Measurements from ENCODE around the gene IDH1. TPM values are rescaled to one million over a fixed set of nuclear protein-coding genes. Genes with fewer than 3 reads are reported as not detected.
"Not testable (repeated sequence)": the region's sequence is repeated elsewhere in the genome, so short reads cannot be mapped to it uniquely, and the experiment has no call there.

Gene IDH1
- total RNA-seq (2014; rRNA removed; shearing (Covaris generic)), result 440 and 536 TPM in 2 replicates

DNA sequence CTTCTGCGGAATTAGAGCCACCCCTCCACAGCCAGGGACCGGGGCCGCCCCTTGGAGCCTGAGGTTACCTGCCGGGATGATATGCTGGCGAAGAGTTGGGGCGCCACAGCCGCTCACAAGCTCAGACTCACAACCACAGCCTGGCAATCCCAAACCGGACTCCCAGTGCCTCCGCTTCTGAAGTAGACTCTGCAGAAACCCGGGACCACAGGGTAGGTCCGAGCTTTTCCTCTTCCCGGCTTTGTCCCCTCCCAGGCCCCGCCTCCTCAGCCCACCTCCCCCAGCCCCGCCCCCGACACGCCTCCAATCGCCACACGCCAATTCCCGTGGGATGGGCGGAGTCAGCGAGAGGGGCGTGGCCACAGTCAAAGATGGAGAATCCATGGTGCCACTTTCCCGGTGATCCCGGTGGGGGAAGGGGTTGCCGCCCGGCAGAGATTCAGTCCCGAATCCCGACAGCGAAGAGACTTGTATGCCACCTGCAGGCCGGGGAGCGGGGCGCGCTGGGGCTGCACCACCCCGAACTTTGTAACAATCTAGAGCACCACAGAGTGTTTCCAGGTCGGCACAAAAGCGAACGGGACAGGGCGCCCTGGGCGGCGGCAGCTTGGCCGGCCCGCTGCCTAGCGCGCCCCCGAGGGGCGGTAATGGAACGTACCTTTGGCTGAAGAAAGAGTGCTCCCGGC, at the start of gene IDH1:
IDH1 (minus strand) TSS at position 201 of the 686 bp plus-strand sequence. CDS start 3,520 bp downstream, outside the sequence.
- in situ Hi-C loops (cut with HindIII; ENCODE audit: low sequenced_read_pairs), result no loop called here
- peak; percentile 96 for DNase-seq (ENCODE audit: low spot score)

DNA sequence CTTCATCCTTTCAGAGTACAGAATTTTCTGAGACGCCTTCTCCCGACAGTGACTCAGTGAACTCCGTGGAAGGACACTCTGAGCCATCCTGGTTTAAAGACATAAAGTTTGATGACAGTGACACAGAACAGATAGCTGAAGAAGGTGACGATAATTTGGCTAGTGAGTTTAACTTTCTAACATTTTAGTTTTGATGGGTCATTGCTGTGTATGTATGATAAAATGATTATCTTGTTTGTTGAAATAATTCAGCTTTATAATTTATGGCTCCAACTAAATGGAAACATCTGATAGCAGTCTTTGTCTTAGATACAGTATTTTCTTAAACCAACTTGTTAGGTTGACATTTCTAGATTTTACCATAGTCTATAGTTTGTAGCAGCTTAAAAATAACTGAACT, 49.3 kb upstream of the IDH1 start:
- in situ Hi-C loops (cut with HindIII; ENCODE audit: low sequenced_read_pairs), result no loop called here
- no peak for DNase-seq (ENCODE audit: low spot score)

DNA sequence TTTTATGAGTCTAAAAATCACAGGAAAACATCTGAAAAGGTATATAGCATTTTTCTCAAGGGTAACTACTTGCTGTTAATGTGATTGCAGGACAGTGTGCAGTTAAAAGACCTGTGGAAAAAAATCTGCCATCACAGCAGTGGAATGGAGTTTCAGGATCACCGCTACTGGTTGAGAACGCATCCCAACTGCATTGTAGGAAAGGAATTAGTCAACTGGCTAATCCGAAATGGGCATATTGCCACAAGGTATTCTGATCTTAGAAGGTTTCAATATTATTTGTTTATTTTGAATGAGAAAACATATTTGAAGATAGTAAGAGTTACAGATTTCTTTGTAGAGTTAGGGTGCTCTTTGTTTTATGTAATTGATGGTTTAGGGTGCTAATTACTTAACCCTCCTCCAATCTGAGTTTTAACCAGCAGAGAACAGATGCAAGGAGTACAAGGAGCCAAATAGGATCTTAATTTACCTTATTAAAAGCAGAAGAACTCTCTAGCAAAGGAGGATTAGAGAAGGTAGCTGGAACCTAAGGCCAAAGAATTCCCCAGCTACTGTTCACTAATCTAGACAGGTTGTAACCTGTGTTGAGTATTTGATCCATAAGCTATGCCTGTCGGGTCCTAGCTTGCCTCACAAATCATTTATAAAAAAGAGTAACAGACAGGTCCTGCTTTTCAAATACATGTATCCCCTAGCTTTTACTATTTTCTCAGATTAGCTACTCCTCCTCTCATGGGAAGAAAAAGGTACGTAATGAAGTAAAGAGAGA, 46.2 kb upstream of the IDH1 start:
- DNase-seq (ENCODE audit: low spot score), result no peak
- in situ Hi-C loops (cut with HindIII; ENCODE audit: low sequenced_read_pairs), result no loop called here

DNA sequence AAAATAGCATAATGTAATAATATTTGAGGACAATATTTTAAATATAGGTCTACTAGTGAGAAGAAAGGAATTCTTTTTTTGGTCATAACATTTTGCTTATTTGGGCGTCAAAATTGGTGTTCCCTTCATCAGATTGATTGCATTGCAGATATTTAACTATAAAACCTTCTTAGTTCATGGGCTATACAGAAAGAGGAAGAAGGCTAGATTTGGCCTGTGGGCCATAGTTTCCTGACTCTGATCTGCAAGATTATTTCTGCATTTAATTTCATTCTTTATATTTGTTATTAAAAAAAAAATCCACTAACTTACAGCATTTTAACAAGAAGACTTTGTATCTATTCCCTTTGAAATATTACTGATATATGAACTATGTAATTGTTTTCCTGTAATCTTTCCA, 43.1 kb upstream of the IDH1 start:
- in situ Hi-C loops (cut with HindIII; ENCODE audit: low sequenced_read_pairs), result no loop called here
- no peak for DNase-seq (ENCODE audit: low spot score)

DNA sequence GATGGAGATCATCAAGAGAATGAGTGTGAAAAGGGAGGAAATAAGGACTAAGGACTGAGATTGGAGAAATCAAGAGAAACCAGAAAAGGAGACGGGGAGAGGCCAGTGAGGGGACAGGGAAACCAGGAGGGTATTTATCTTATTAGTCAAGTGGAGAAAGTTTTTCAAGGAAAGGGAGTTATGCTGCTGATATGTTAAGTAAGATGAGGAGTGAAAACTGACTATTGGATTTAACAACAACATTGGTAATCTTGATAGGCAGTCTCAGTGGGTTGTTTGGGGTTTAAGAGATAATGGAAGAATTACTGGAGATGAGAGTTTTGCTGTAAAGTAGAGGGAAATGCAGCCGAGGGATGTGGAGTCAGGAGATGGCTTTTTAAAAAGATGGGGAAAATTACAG, 41.7 kb upstream of the IDH1 start:
- in situ Hi-C loops (cut with HindIII; ENCODE audit: low sequenced_read_pairs), result no loop called here

DNA sequence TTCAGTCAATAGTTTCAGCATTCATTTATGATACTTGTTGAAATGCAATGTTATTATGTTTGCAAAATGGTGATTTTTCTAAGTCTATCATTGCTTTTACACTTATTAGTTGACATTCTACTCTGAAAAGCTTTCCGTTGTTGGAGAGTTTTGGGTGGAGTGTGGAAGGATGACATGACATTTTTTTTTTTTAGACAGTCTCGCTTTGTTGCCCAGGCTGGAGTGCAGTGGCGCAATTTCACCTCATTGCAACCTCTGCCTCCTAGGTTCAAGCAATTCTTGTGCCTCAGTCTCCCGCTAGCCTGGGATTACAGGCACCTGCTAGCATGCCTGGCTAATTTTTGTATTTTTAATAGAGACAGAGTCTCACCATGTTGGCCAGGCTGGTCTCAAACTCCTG, 41.0 kb upstream of the IDH1 start:
- DNase-seq (ENCODE audit: low spot score), result no peak
- in situ Hi-C loops (cut with HindIII; ENCODE audit: low sequenced_read_pairs), result no loop called here

More for the DNA sequence above, 41.7 kb upstream of the IDH1 start:
- DNase-seq (ENCODE audit: low spot score), result no peak

DNA sequence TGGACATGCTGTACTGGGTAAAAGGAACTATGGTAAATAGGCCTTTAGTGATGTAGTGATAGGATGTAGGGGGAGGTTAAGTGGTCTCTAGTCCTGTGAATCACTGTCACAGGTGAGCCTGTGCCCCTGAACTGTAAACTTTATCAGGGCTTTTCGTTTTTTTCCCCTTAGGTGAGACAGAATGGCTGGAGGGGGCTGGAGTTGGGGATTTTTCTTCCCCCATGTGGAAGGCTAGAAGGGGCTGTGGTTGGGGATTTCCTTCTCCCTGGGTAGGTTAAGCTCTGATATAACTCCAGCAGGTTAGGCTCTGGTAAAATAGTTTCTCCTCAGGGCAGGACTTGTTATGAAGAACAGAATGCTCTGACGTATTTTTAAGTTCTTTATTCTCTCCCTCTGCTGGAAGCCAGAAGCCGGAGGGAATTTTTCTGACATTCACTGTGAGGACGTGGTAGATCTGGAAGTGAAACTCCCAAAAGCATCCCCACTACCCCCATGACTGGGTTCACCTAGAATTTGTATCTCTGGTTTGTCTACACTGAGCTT, 39.7 kb upstream of the IDH1 start:
- DNase-seq (ENCODE audit: low spot score), result no peak
- in situ Hi-C loops (cut with HindIII; ENCODE audit: low sequenced_read_pairs), result no loop called here

GRCh38 chr2:208285853-208286252, 31.0 kb upstream of the IDH1 start:
- no peak for DNase-seq (ENCODE audit: low spot score)
- in situ Hi-C loops (cut with HindIII; ENCODE audit: low sequenced_read_pairs), result no loop called here

- DNase-seq (ENCODE audit: low spot score), result no peak
- in situ Hi-C loops (cut with HindIII; ENCODE audit: low sequenced_read_pairs), result no loop called here
Measured at GRCh38 chr2:208280933-208281332, 26.1 kb upstream of the IDH1 start.

GRCh38 chr2:208280234-208280633, 25.4 kb upstream of the IDH1 start:
- in situ Hi-C loops (cut with HindIII; ENCODE audit: low sequenced_read_pairs), result no loop called here
- no peak for DNase-seq (ENCODE audit: low spot score)

GRCh38 chr2:208279236-208279635, 24.4 kb upstream of the IDH1 start:
- DNase-seq (ENCODE audit: low spot score), result no peak
- in situ Hi-C loops (cut with HindIII; ENCODE audit: low sequenced_read_pairs), result no loop called here

GRCh38 chr2:208278549-208278948, 23.7 kb upstream of the IDH1 start:
- in situ Hi-C loops (cut with HindIII; ENCODE audit: low sequenced_read_pairs), result no loop called here
- no peak for DNase-seq (ENCODE audit: low spot score)

DNA sequence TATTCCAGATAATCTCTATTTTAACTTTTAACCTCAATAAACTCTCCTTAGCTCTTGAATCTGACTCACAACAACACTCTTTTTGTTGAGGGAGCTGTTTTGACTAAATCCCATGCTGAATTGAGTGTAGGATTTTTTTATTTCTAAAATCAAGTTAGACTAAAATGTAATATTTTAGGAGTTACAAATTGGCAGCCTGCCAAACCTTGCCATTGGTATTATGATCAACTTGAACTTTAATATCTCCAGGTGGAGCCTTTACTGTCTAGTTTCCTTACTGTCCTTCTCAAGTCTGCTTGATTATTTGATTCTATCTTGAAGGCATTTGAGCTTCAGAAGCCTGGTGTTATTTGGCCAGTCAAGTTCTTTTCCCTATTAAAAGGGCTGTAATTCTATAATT, 19.9 kb upstream of the IDH1 start:
- no peak for DNase-seq (ENCODE audit: low spot score)
- in situ Hi-C loops (cut with HindIII; ENCODE audit: low sequenced_read_pairs), result no loop called here

GRCh38 chr2:208269091-208269490, 14.2 kb upstream of the IDH1 start:
- no peak for DNase-seq (ENCODE audit: low spot score)
- in situ Hi-C loops (cut with HindIII; ENCODE audit: low sequenced_read_pairs), result no loop called here

DNA sequence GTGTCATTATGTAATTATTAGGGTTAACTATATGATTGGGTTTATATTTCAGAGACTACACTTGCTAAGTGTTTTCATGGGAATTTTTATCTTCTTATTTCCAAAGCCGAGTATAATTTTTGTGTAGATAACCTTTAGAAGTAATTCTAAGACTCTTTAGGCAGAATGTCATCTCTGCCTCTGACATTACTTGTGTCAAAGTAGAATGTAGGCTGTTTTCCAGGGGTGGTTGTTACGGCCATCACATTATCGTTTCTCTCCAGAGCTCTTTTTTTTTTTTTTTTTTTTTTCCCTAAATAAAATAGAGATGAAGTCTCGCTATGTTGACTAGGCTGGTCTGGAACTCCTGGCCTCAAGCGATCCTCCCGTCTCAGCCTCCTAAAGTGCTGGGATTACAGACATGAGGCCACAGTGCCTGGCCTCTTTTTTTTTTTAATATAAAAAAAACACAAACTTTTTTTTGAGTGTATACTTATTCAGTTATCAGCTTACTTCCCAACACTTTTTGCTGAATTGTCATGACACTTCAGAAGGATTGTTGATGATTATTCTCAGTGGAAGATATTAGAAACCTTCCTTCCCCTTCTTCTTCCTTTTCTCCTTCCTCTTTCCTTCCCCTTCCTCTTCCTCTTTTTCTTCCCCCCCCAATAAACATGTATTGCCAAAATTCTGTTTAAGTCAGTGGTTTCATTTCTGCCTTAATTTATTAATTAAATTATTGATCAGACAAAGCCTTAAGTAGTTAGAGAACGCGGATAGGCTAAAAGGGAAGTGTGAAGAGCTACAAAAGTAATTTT, 13.5 kb upstream of the IDH1 start:
- DNase-seq (ENCODE audit: low spot score), result no peak
- in situ Hi-C loops (cut with HindIII; ENCODE audit: low sequenced_read_pairs), result no loop called here

GRCh38 chr2:208267526-208267925, 12.7 kb upstream of the IDH1 start:
- DNase-seq (ENCODE audit: low spot score); in situ Hi-C loops (cut with HindIII; ENCODE audit: low sequenced_read_pairs): not testable (repeated sequence)

DNA sequence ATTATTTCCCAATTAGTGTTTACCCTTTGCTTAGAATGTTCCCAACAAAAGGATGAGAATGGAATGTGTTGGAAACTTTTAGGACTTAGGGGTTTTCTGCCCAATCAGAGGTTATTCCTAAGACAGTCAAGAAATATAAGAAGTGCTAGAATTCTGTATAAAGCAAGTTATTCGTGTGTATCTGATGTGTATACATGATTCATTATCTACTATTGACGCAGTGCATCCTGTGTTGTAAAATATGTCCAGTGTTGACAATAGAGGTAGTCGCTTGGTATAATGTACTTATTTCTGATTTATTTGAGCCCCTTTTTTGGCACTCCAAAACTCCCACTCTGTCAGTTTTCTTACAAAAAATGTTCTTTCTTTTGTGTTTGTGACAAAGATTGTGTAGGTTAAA, 12.1 kb upstream of the IDH1 start:
- DNase-seq (ENCODE audit: low spot score), result no peak
- in situ Hi-C loops (cut with HindIII; ENCODE audit: low sequenced_read_pairs), result no loop called here

- in situ Hi-C loops (cut with HindIII; ENCODE audit: low sequenced_read_pairs), result no loop called here
- no peak for DNase-seq (ENCODE audit: low spot score)
Measured at GRCh38 chr2:208266553-208266893, 11.7 kb upstream of the IDH1 start.

- in situ Hi-C loops (cut with HindIII; ENCODE audit: low sequenced_read_pairs), result no loop called here
- peak; percentile 99 for DNase-seq (ENCODE audit: low spot score)
Measured at GRCh38 chr2:208265801-208266552, 11.1 kb upstream of the IDH1 start, which contains the start of gene PIKFYVE. TSS of gene PIKFYVE (plus strand) at chr2:208266255. CDS start at chr2:208271520, 5,265 bp downstream.

Data from G401 (cell line).